GM12878 (cell line): ENCODE results near the gene EPAS1. TPM values are rescaled to one million over a fixed set of nuclear protein-coding genes. Genes with fewer than 3 reads are reported as not detected.
"Not testable (repeated sequence)": the region's sequence is repeated elsewhere in the genome, so short reads cannot be mapped to it uniquely, and the experiment has no call there.

Source experiments
- ATAC-seq: fragments of 200-7000 bp; cut with Tn5 transposase; 3 replicates; pipeline ENCODE4 v1.9.1; 2020; ENCODE audit warnings: mild to moderate bottlenecking, moderate library complexity
- BruUV-seq: library from RNA; stranded (reverse); fragments of 400-500 nt; replicated peaks from 2 replicates; lab custom pipeline; 2021; lab: Mats Ljungman, UMichigan
- CTCF ChIA-PET: fragments of 300-600 bp; sonication (Branson Sonifier 250); formaldehyde crosslinking; extraction: SDS; loops from one replicate; lab custom pipeline; 2021; ENCODE audit warnings: inconsistent platforms; lab: Yijun Ruan, JAX
- POLR2A ChIA-PET: fragments of 350-600 bp; formaldehyde crosslinking; extraction: SDS; loops from one replicate; lab custom pipeline; 2021; ENCODE audit warnings: inconsistent platforms; lab: Charles Lee
- RAD21 ChIA-PET: fragments of 300-600 bp; sonication (Branson Sonifier 250); formaldehyde crosslinking; loops from one replicate; lab custom pipeline; 2023; ENCODE audit warnings: antibody characterized with exemption; ENCODE audit not compliant: unreplicated experiment; lab: Charles Lee
- SMC1A ChIA-PET: fragments of 300-600 bp; sonication (Branson Sonifier 250); formaldehyde crosslinking; loops from one replicate; lab custom pipeline; 2023; ENCODE audit not compliant: unreplicated experiment, uncharacterized antibody; lab: Charles Lee
- DNase-seq: peaks from one replicate; pipeline ENCODE4 v3.0.0-alpha.2; 2011; ENCODE audit warnings: low read depth, low spot score
- FAIRE-seq: peaks from 3 replicates; lab custom pipeline; 2011; peaks lifted over from hg19 to GRCh38; lab: Jason Lieb, UNC
- H2AFZ ChIP-seq: 2 replicates; pipeline ENCODE4 v1.6.0; 2011; ENCODE audit warnings: low read depth, low read length, control low read depth; ENCODE audit not compliant: control insufficient read depth
- H3K27ac ChIP-seq: 2 replicates; pipeline ENCODE4 v1.5.1; 2011; ENCODE audit warnings: control low read depth; ENCODE audit not compliant: control insufficient read depth, insufficient read depth
- H3K27me3 ChIP-seq, 2 experiments: replicated peaks in 1 of 2; 2 replicates each; pipeline versions ENCODE4 v1.6.0 to v1.6.1; 2011; ENCODE audit warnings: low read length in 1 of 2; ENCODE audit not compliant: control insufficient read depth in 2 of 2, insufficient read depth in 2 of 2
- H3K36me3 ChIP-seq, 2 experiments: 2 replicates each; pipeline ENCODE4 v1.5.1; 2011; ENCODE audit warnings: low read length in 1 of 2; ENCODE audit not compliant: control insufficient read depth in 2 of 2, insufficient read depth in 2 of 2
- H3K4me1 ChIP-seq: 2 replicates; pipeline ENCODE4 v1.6.1; 2011; ENCODE audit warnings: mild to moderate bottlenecking, low read length, moderate library complexity, mixed read lengths; ENCODE audit not compliant: control insufficient read depth, insufficient read depth
- H3K4me2 ChIP-seq: 2 replicates; pipeline ENCODE4 v1.6.0; 2011; ENCODE audit warnings: control low read depth; ENCODE audit not compliant: control insufficient read depth, insufficient read depth
- H3K4me3 ChIP-seq: fragments of 200-600 bp; sonication (generic); 2 replicates; pipeline ENCODE4 v1.5.1; 2016
- H3K79me2 ChIP-seq: 2 replicates; pipeline ENCODE4 v1.6.0; 2011; ENCODE audit warnings: low read length; ENCODE audit not compliant: control insufficient read depth, insufficient read depth
- H3K9ac ChIP-seq: 2 replicates; pipeline ENCODE4 v1.8.0; 2011; ENCODE audit warnings: low read length, control low read depth, mixed read lengths; ENCODE audit not compliant: control insufficient read depth, insufficient read depth
- H3K9me3 ChIP-seq: replicated peaks from 3 replicates; pipeline ENCODE4 v1.5.1; 2011; ENCODE audit warnings: mild to moderate bottlenecking, low read length; ENCODE audit not compliant: control insufficient read depth, insufficient read depth
- H4K20me1 ChIP-seq: 2 replicates; pipeline ENCODE4 v1.6.0; 2011; ENCODE audit not compliant: control insufficient read depth, insufficient read depth
- BCLAF1 ChIP-seq: fragments of 450-650 bp; IDR thresholded peaks from 2 replicates; pipeline ENCODE4 v1.6.1; 2017; ENCODE audit warnings: antibody characterized with exemption, mild to moderate bottlenecking, moderate library complexity
- DPF2 ChIP-seq: fragments of 450-650 bp; IDR thresholded peaks from 2 replicates; pipeline ENCODE4 v1.6.1; 2017; ENCODE audit warnings: mild to moderate bottlenecking
- EP300 ChIP-seq, 2 experiments: fragments of 150-350 bp in 1 of 2; IDR thresholded peaks; 2 replicates each; pipeline ENCODE4 v1.6.1; 2011 to 2012; ENCODE audit warnings: low read depth in 2 of 2, low read length in 2 of 2, borderline replicate concordance in 1 of 2, improper control_type of control experiment in 1 of 2, inconsistent platforms in 1 of 2; ENCODE audit not compliant: control insufficient read depth in 1 of 2
- HSF1 ChIP-seq: fragments of 150-350 bp; IDR thresholded peaks from 2 replicates; pipeline ENCODE4 v1.6.1; 2014; ENCODE audit warnings: mild to moderate bottlenecking, low read depth, low read length
- IKZF1 ChIP-seq: fragments of 450-650 bp; conservative IDR thresholded peaks from 2 replicates; pipeline ENCODE4 v1.6.1; 2017; ENCODE audit warnings: antibody characterized with exemption, mild to moderate bottlenecking
- NFIC ChIP-seq: IDR thresholded peaks from 2 replicates; pipeline ENCODE4 v1.6.1; 2012; ENCODE audit warnings: low read depth, mild to moderate bottlenecking, inconsistent platforms, low read length, moderate library complexity
- WGBS: methylation state at CpG from one replicate; pipeline ENCODE4 v1.1.6; 2016; ENCODE audit warnings: low lambda C conversion rate; ENCODE audit not compliant: insufficient replicate concordance, insufficient coverage; ENCODE audit errors: missing lambda C conversion rate; 5-methylcytosine and 5-hydroxymethylcytosine counted together
- in situ Hi-C: fragments of 300-500 bp; cut with MboI; formaldehyde crosslinking; loops from 9 replicates; pipeline ENCODE4 v1.14.3; 2018; ENCODE audit warnings: mixed read lengths
- intact Hi-C: fragments of 100-400 bp; cut with micrococcal nuclease; formaldehyde crosslinking; loops from one replicate; pipeline ENCODE4 v1.14.2; 2022; ENCODE audit not compliant: unreplicated experiment
- polyA plus RNA-seq, 11 experiments: library from polyadenylated mRNA; depleted of rRNA in 4 of 11; unstranded in 6 of 11; stranded (reverse) in 5 of 11; fragments of >200 nt; fragmentation: Nextera tagmentation in 4 of 11; fragmentation: Illumina TruSeq in 1 of 11; extraction: Ambion mirVana in 4 of 11; extraction: Trizol in 1 of 11; gene quantifications; 1 replicate in 1 of 11; 2 replicates in 10 of 11; pipeline versions ENCODE4 v1.2.1 to v1.2.3, GENCODE V29; 2011 to 2016; ENCODE audit warnings: inconsistent platforms in 2 of 11, missing spikeins in 2 of 11, low read depth in 1 of 11
- total RNA-seq, 4 experiments: library from RNA; depleted of rRNA in 3 of 4; stranded (reverse); fragments of >200 nt in 3 of 4; fragmentation: Illumina TruSeq in 1 of 4; extraction: Trizol in 1 of 4; gene quantifications; 2 replicates each; pipeline versions ENCODE4 v1.2.1 to v1.2.3, GENCODE V29; 2013 to 2021

EPAS1 gene
- total and polyA plus RNA-seq, 10 of the 15 experiments (the other 5 are each of a cell fraction or from before 2014, with no cell fraction given) = 0.11 to 22.0 (median 1.3) TPM; not detected in 1

GRCh38 chr2:46394649-46395510 is 97.7 kb downstream of the EPAS1 start (continued):
- TF ChIP-seq BCLAF1 (no peak), NFIC (no peak), DPF2 (peak; percentile 41; the same call in 1 of the 2 replicates), EP300 (IDR thresholded peaks at IDR 0.05; ENCODE audit: borderline replicate concordance in 1 of 2, control insufficient read depth in 1 of 2, low read depth in 2 of 2, low read length in 2 of 2) (peak in 1 of 2 experiments; percentile 19; a peak in 1 of 4 replicates), IKZF1 (peak; percentile 70), HSF1 (no peak)

DNA sequence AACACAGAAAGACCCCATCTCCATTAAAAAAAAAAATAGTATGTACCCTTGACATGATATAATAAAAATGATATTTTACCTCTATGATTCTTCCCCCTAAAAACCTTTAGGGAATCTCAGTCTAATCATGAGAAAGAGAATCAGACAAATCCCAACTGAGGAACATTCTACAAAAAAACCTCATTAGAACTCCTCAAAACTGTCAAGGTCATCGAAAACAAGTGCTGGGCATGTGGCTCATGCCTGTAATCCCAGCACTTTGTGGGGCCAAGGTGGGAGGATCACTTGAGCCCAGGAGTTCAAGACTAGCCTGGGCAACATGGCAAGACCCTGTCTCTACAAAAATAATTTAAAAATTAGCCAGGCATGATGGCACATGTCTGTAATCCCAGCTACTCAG is 98.5 kb downstream of the EPAS1 start:
- H3K9me3 ChIP-seq, H3K4me2 ChIP-seq, H3K9ac ChIP-seq, H4K20me1 ChIP-seq, FAIRE-seq, H3K79me2 ChIP-seq, H3K4me3 ChIP-seq, H2AFZ ChIP-seq, ATAC-seq, H3K4me1 ChIP-seq, intact Hi-C loops, DNase-seq, BruUV-seq, RAD21 ChIA-PET, H3K27ac ChIP-seq, in situ Hi-C loops, H3K27me3 ChIP-seq, H3K36me3 ChIP-seq: not testable (repeated sequence)
- SMC1A ChIA-PET = interaction anchor here (1.4 to 2.0 kb wide), 3 partner anchors 30 to 66 kb away, joined by 3 to 5 read pairs (median 3); no protein-coding TSS in a partner anchor
- POLR2A ChIA-PET = interaction anchor here (0.7 kb wide), 1 partner anchor 582 kb away, joined by 4 read pairs; no protein-coding TSS in a partner anchor
- CTCF ChIA-PET = interaction anchor here (1.4 kb wide), 1 partner anchor 16 kb away, joined by 5 read pairs; no protein-coding TSS in a partner anchor
- WGBS = 0% methylated on average over 1 of the region's 1 CpG
